GM12891 (cell line): ENCODE data around the gene MINK1.

Experiments used
- PAX5 ChIP-seq: IDR thresholded peaks from 2 replicates; pipeline ENCODE4 v1.6.1; 2011; ENCODE audit warnings: low read length, moderate library complexity, mild to moderate bottlenecking; ENCODE audit not compliant: insufficient read depth, severe bottlenecking
- POLR2A ChIP-seq: IDR thresholded peaks from 2 replicates; pipeline ENCODE4 v1.6.1; 2011; ENCODE audit warnings: low read depth, low read length, control low read depth
- POLR2AphosphoS5 ChIP-seq: IDR thresholded peaks from 2 replicates; pipeline ENCODE4 v1.6.1; 2011; ENCODE audit warnings: low read depth, low read length, control low read depth
- SPI1 ChIP-seq: IDR thresholded peaks from 2 replicates; pipeline ENCODE4 v1.6.1; 2011; ENCODE audit warnings: low read depth, low read length, control low read depth
- TAF1 ChIP-seq: IDR thresholded peaks from 2 replicates; pipeline ENCODE4 v1.6.1; 2011; ENCODE audit warnings: low read depth, low read length, control low read depth

DNA sequence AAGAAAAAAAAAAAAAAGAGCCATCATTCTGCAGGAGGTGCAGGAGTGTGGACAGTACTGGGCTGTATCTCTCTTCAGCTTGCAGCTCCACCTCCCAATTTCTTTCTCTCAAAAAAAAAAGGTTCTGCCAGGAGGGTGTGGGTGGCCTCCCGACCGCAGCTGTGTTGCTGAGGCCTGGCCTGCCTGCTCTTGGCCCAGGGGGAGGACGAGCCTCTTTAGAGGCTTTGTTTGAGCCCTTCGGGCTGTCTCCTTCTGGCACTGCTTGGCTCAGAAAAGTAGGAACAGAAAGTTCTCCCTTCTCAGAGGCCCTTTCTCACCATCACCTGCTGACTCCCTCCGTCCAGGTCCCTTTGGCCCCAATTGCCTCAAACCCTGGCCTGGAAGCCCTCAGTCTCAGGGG, 43.9 kb downstream of the MINK1 start:
- TF ChIP-seq POLR2A (no peak), PAX5 (no peak), SPI1 (no peak), POLR2AphosphoS5 (no peak), TAF1 (no peak)
